A549 (cell line): ENCODE results near the gene CEBPZOS. TPM values are rescaled to one million over a fixed set of nuclear protein-coding genes. Genes with fewer than 3 reads are reported as not detected.

Source experiments
- ATAC-seq, 2 experiments: fragments of 200-7000 bp in 1 of 2; fragments of >200 bp in 1 of 2; cut with Nextera tagmentation in 1 of 2; cut with Tn5 transposase in 1 of 2; 3 replicates each; pipeline versions ENCODE4 v1.8.0 to v1.9.1; 2018 to 2020; ENCODE audit warnings: mild to moderate bottlenecking in 1 of 2, moderate library complexity in 1 of 2
- CTCF ChIA-PET: fragments of 300-600 bp; sonication (Branson Sonifier 250); formaldehyde crosslinking; extraction: SDS; loops from one replicate; lab custom pipeline; 2021; ENCODE audit warnings: antibody characterized with exemption, inconsistent platforms; lab: Yijun Ruan, JAX
- POLR2A ChIA-PET: fragments of 350-600 bp; formaldehyde crosslinking; extraction: SDS; loops from one replicate; lab custom pipeline; 2021; ENCODE audit warnings: antibody characterized with exemption, inconsistent platforms; lab: Yijun Ruan, JAX
- DNase-seq, 2 experiments: peaks; one replicate each; pipeline versions ENCODE4 v3.0.0 to v3.0.0-alpha.2; 2011 to 2016; ENCODE audit warnings: low read depth in 1 of 2, low spot score in 1 of 2
- FAIRE-seq: peaks from 2 replicates; lab custom pipeline; 2011; peaks lifted over from hg19 to GRCh38; lab: Jason Lieb, UNC
- H3K27ac ChIP-seq, 2 experiments: fragments of >200 bp; sonication (Bioruptor Twin); formaldehyde crosslinking; 3 replicates each; pipeline ENCODE4 v1.5.1; 2016 to 2017
- H3K4me1 ChIP-seq: fragments of >200 bp; sonication (Bioruptor Twin); formaldehyde crosslinking; 3 replicates; pipeline ENCODE4 v1.6.1; 2016
- H3K4me2 ChIP-seq: fragments of >200 bp; sonication (Bioruptor Twin); formaldehyde crosslinking; 3 replicates; pipeline ENCODE4 v1.6.1; 2016
- H3K4me3 ChIP-seq: fragments of >200 bp; sonication (Bioruptor Twin); formaldehyde crosslinking; 3 replicates; pipeline ENCODE4 v1.5.1; 2016
- H3K9me3 ChIP-seq: fragments of >200 bp; sonication (Bioruptor Twin); formaldehyde crosslinking; 3 replicates; pipeline ENCODE4 v1.6.1; 2016
- ATOH8 ChIP-seq: fragments of 250-450 bp; sonication (Bioruptor Pico); IDR thresholded peaks from 2 replicates; pipeline ENCODE4 v1.5.0; 2020; ENCODE audit warnings: low read depth, mild to moderate bottlenecking, moderate library complexity
- BHLHE40 ChIP-seq: IDR thresholded peaks from 2 replicates; pipeline ENCODE4 v1.6.1; 2012; ENCODE audit warnings: low read depth, low read length, inconsistent platforms
- CBX8 ChIP-seq: fragments of 200-600 bp; sonication (generic); IDR thresholded peaks from 2 replicates; pipeline ENCODE4 v1.6.1; 2016
- CHD2 ChIP-seq: fragments of 150-350 bp; IDR thresholded peaks from 2 replicates; pipeline ENCODE4 v1.6.1; 2014; ENCODE audit warnings: low read length; ENCODE audit not compliant: partially characterized antibody
- EHF ChIP-seq: fragments of 250-450 bp; sonication (Bioruptor Pico); IDR thresholded peaks from 2 replicates; pipeline ENCODE4 v1.5.0; 2020; ENCODE audit warnings: mild to moderate bottlenecking
- HDAC2 ChIP-seq: fragments of 200-600 bp; sonication (generic); IDR thresholded peaks from 2 replicates; pipeline ENCODE4 v1.6.1; 2016
- HES2 ChIP-seq: fragments of >200 bp; sonication (Bioruptor Twin); formaldehyde crosslinking; IDR thresholded peaks from 2 replicates; pipeline ENCODE4 v1.6.1; 2016
- JUN ChIP-seq, 2 experiments: fragments of >200 bp; sonication (Bioruptor Twin); formaldehyde crosslinking; IDR thresholded peaks; 2 replicates in 1 of 2; 3 replicates in 1 of 2; pipeline ENCODE4 v1.6.1; 2016 to 2017
- JUNB ChIP-seq: fragments of >200 bp; sonication (Bioruptor Twin); formaldehyde crosslinking; IDR thresholded peaks from 2 replicates; pipeline ENCODE4 v1.6.1; 2016
- MAFK ChIP-seq: fragments of 450-650 bp; IDR thresholded peaks from 2 replicates; pipeline ENCODE4 v1.6.1; 2014; ENCODE audit not compliant: partially characterized antibody
- MAX ChIP-seq: IDR thresholded peaks from 2 replicates; pipeline ENCODE4 v1.6.1; 2012
- POLR2A ChIP-seq: IDR thresholded peaks from 2 replicates; pipeline ENCODE4 v1.6.1; 2012; ENCODE audit warnings: mild to moderate bottlenecking, low read length
- RAD21 ChIP-seq, 2 experiments: fragments of >200 bp in 1 of 2; sonication (Bioruptor Twin) in 1 of 2; formaldehyde crosslinking in 1 of 2; IDR thresholded peaks in 1 of 2; conservative IDR thresholded peaks in 1 of 2; 2 replicates in 1 of 2; 3 replicates in 1 of 2; pipeline ENCODE4 v1.6.1; 2012 to 2018; ENCODE audit warnings: inconsistent platforms in 1 of 2
- RARB ChIP-seq: fragments of 250-450 bp; sonication (Bioruptor Pico); IDR thresholded peaks from 2 replicates; pipeline ENCODE4 v1.8.0; 2021; ENCODE audit warnings: mild to moderate bottlenecking, moderate library complexity
- RCOR1 ChIP-seq: fragments of 150-350 bp; IDR thresholded peaks from 2 replicates; pipeline ENCODE4 v1.6.1; 2014; ENCODE audit warnings: antibody characterized with exemption, low read length, low read depth
- RFX5 ChIP-seq: fragments of 450-650 bp; IDR thresholded peaks from 2 replicates; pipeline ENCODE4 v1.7.1; 2014; ENCODE audit warnings: antibody characterized with exemption, mild to moderate bottlenecking, moderate library complexity
- SREBF2 ChIP-seq: fragments of 450-650 bp; IDR thresholded peaks from 2 replicates; pipeline ENCODE4 v1.6.1; 2014; ENCODE audit warnings: mild to moderate bottlenecking, moderate library complexity
- TP53 ChIP-seq: fragments of 250-450 bp; sonication (Bioruptor Pico); IDR thresholded peaks from 2 replicates; pipeline ENCODE4 v1.5.0; 2021; ENCODE audit warnings: mild to moderate bottlenecking, moderate library complexity
- WGBS: methylation state at CpG from one replicate; pipeline ENCODE4 v1.1.6; 2017; ENCODE audit errors: missing lambda C conversion rate; 5-methylcytosine and 5-hydroxymethylcytosine counted together
- polyA plus RNA-seq, 4 experiments: library from polyadenylated mRNA; depleted of rRNA in 3 of 4; stranded (reverse); fragments of >200 nt; fragmentation: RNase III in 1 of 4; extraction: RNeasy Plus Mini Kit Qiagen cat#74134 plus additional on column Dnase treatment in 1 of 4; gene quantifications; 2 replicates in 3 of 4; 3 replicates in 1 of 4; pipeline ENCODE4 v1.2.3, GENCODE V29; 2011 to 2017
- TF ChIP-seq, protein P1 (sequence below): fragments of >200 bp; sonication (Bioruptor Twin); formaldehyde crosslinking; IDR thresholded peaks from 3 replicates; pipeline ENCODE4 v1.6.1; 2016
- TF ChIP-seq, protein P2 (sequence below): IDR thresholded peaks from 2 replicates; pipeline ENCODE4 v1.6.1; 2012; ENCODE audit warnings: low read depth, borderline replicate concordance
- TF ChIP-seq, protein P3 (sequence below): fragments of 200-600 bp; sonication (generic); IDR thresholded peaks from 2 replicates; pipeline ENCODE4 v1.6.1; 2016; ENCODE audit warnings: antibody characterized with exemption, mild to moderate bottlenecking, moderate library complexity

Gene CEBPZOS
- polyA plus RNA-seq, 2 of the 4 experiments (the other 2 are of a cell fraction) = 55.9 to 87.4 TPM

DNA sequence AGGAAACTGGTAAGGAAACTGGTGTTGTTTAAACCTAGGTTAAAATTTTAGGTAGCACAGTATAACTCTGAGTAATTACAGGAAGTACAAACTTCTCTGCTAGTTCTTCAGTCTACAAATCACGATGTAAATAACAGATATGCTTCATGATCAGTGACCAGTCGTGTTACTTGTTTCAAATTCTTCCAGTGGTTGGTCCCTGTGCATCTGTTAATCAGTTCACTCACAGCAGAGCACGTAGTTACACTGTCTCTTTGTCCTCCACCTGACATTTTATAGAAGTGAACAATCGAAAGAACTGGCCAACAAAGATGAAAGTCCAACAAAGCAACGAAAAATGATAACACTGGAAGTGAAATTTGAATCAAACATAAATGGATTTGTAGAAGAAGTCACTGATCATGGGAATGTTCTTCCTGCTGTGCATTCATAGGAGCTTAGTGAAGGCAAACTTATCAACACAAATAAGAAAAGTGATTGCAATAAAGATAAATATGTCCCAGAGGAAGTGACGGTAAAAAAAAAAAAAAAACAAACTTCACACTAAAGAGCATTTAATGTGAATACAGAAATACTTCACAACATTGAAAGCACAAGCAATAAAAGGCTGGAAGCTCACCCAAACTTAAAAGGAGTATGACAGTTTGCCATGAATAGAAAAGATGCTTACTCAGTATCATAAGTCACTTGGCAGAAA is 46.5 kb upstream of the CEBPZOS start:
- WGBS = 77% methylated on average over 6 of the region's 6 CpGs
- Histone ChIP-seq H3K27ac (no peak overlapping the region), H3K4me1 (no peaks in the 10 kb centered on the region), H3K4me2 (no peak overlapping the region), H3K4me3 (no peak overlapping the region), H3K9me3 (no peaks in the 10 kb centered on the region)
- ATAC-seq (no peak), DNase-seq (no peak), FAIRE-seq (no peak)
- ChIA-PET POLR2A (interaction anchor here (0.7 kb wide), 1 partner anchor 780 kb away, joined by 4 read pairs; no protein-coding TSS in a partner anchor), CTCF (no interaction called here)
- no peak for TF ChIP-seq SREBF2
- no peak for TF ChIP-seq BHLHE40
- no peak for TF ChIP-seq RFX5
- no peak for TF ChIP-seq RCOR1
- TF ChIP-seq CBX8 = no peak
- TF ChIP-seq JUN (IDR thresholded peaks at IDR 0.05) = no peak
- TF ChIP-seq JUNB = no peak
- TF ChIP-seq HDAC2 = no peak
- TF ChIP-seq, protein P1, sequence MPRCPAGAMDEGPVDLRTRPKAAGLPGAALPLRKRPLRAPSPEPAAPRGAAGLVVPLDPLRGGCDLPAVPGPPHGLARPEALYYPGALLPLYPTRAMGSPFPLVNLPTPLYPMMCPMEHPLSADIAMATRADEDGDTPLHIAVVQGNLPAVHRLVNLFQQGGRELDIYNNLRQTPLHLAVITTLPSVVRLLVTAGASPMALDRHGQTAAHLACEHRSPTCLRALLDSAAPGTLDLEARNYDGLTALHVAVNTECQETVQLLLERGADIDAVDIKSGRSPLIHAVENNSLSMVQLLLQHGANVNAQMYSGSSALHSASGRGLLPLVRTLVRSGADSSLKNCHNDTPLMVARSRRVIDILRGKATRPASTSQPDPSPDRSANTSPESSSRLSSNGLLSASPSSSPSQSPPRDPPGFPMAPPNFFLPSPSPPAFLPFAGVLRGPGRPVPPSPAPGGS = no peak
- TF ChIP-seq, protein P2, sequence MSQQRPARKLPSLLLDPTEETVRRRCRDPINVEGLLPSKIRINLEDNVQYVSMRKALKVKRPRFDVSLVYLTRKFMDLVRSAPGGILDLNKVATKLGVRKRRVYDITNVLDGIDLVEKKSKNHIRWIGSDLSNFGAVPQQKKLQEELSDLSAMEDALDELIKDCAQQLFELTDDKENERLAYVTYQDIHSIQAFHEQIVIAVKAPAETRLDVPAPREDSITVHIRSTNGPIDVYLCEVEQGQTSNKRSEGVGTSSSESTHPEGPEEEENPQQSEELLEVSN = no peak
- no peak for TF ChIP-seq RAD21 (conservative IDR thresholded peaks at IDR 0.05 in 1 of 2, IDR thresholded peaks at IDR 0.05 in 1 of 2)
- no peak for TF ChIP-seq EHF (CRISPR knock-in tag)
- TF ChIP-seq RARB (CRISPR knock-in tag) = no peak
- TF ChIP-seq MAFK = no peak
- TF ChIP-seq ATOH8 (CRISPR knock-in tag) = no peak
- TF ChIP-seq POLR2A = no peak
- no peak for TF ChIP-seq CHD2
- no peak for TF ChIP-seq MAX

DNA sequence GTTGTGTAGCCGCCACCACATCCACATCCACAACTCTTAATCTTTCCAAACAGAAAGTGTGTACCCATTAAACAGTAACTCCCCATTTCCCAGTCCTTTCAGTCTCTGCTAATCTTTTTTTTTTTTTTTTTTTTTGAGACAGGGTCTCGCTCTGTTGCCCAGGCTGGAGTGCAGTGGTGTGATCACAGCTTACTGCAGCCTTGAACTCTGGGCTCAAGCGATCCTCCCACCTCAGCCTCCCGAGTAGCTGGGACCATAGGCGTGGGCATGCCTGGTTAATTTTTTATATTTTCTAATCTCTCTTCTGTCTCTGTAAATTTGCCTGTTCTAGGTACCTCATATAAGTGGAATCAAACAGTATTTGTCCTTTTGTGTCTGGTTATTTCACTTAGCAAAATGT is 43.1 kb upstream of the CEBPZOS start:
- Histone ChIP-seq H3K27ac (no peak overlapping the region), H3K4me2 (no peak overlapping the region), H3K9me3 (no peaks in the 10 kb centered on the region), H3K4me1 (peaks cover 14% of the 10 kb centered on the region), H3K4me3 (no peak overlapping the region)
- TF ChIP-seq TP53 (CRISPR knock-in tag) (no peak), HES2 (no peak)
- 83% methylated on average over 5 of the region's 5 CpGs for WGBS
- no peak for DNase-seq
- POLR2A ChIA-PET = no interaction called here
- CTCF ChIA-PET = no interaction called here
- no peak for ATAC-seq
- FAIRE-seq = no peak

DNA sequence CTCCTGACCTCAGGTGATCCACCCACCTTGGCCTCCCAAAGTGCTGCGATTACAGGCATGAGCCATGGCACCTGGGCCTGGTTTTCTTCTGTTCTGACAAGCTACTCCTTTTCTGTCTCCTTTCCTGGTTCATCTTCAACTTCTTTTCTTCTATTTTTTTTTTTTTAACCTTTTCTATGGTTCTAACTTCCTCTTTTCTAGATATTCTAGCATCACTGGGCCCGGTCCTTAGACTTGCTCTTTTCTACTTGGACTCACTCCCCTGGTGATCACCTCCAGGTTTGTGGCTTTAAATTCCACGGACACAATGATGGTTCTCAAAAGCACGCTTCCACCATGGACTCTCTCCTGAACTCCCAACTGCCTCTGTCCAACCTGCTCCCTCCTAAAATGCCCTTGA is 41.5 kb upstream of the CEBPZOS start:
- Histone ChIP-seq H3K4me2 (peak overlapping the region; percentile 68), H3K4me1 (peaks cover 14% of the 10 kb centered on the region), H3K27ac (no peak overlapping the region), H3K4me3 (no peak overlapping the region), H3K9me3 (no peaks in the 10 kb centered on the region)
- no peak for FAIRE-seq
- ATAC-seq = no peak
- TF ChIP-seq, protein P3, sequence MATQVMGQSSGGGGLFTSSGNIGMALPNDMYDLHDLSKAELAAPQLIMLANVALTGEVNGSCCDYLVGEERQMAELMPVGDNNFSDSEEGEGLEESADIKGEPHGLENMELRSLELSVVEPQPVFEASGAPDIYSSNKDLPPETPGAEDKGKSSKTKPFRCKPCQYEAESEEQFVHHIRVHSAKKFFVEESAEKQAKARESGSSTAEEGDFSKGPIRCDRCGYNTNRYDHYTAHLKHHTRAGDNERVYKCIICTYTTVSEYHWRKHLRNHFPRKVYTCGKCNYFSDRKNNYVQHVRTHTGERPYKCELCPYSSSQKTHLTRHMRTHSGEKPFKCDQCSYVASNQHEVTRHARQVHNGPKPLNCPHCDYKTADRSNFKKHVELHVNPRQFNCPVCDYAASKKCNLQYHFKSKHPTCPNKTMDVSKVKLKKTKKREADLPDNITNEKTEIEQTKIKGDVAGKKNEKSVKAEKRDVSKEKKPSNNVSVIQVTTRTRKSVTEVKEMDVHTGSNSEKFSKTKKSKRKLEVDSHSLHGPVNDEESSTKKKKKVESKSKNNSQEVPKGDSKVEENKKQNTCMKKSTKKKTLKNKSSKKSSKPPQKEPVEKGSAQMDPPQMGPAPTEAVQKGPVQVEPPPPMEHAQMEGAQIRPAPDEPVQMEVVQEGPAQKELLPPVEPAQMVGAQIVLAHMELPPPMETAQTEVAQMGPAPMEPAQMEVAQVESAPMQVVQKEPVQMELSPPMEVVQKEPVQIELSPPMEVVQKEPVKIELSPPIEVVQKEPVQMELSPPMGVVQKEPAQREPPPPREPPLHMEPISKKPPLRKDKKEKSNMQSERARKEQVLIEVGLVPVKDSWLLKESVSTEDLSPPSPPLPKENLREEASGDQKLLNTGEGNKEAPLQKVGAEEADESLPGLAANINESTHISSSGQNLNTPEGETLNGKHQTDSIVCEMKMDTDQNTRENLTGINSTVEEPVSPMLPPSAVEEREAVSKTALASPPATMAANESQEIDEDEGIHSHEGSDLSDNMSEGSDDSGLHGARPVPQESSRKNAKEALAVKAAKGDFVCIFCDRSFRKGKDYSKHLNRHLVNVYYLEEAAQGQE = no peak
- no peak for DNase-seq
- 92% methylated on average over 4 of the region's 4 CpGs for WGBS
- CTCF ChIA-PET = interaction anchor here (0.9 to 1.9 kb wide), 3 partner anchors 9 to 13 kb away, joined by 3 to 5 read pairs (median 3); no protein-coding TSS in a partner anchor
- POLR2A ChIA-PET = no interaction called here
